ENCODE measurements around the gene GPR161.

GRCh38 chr1:168159251-168159650 is 22.5 kb upstream of the GPR161 start:
- no peak for TF ChIP-seq CTCF (conservative IDR thresholded peaks at IDR 0.05; ENCODE audit: low read length)
- no peak for TF ChIP-seq EZH2phosphoT487 (IDR thresholded peaks at IDR 0.05; ENCODE audit: borderline replicate concordance, low read depth, low read length)
